A549 (cell line): ENCODE results near the gene CACNG7. TPM values are rescaled to one million over a fixed set of nuclear protein-coding genes. Genes with fewer than 3 reads are reported as not detected.

ENCODE experiments used
- ATAC-seq, 2 experiments: fragments of 200-7000 bp in 1 of 2; fragments of >200 bp in 1 of 2; cut with Nextera tagmentation in 1 of 2; cut with Tn5 transposase in 1 of 2; 3 replicates each; pipeline versions ENCODE4 v1.8.0 to v1.9.1; 2018 to 2020; ENCODE audit warnings: mild to moderate bottlenecking in 1 of 2, moderate library complexity in 1 of 2
- CTCF ChIA-PET: fragments of 300-600 bp; sonication (Branson Sonifier 250); formaldehyde crosslinking; extraction: SDS; loops from one replicate; lab custom pipeline; 2021; ENCODE audit warnings: antibody characterized with exemption, inconsistent platforms; lab: Yijun Ruan, JAX
- POLR2A ChIA-PET: fragments of 350-600 bp; formaldehyde crosslinking; extraction: SDS; loops from one replicate; lab custom pipeline; 2021; ENCODE audit warnings: antibody characterized with exemption, inconsistent platforms; lab: Yijun Ruan, JAX
- DNase-seq, 2 experiments: peaks; one replicate each; pipeline versions ENCODE4 v3.0.0 to v3.0.0-alpha.2; 2011 to 2016; ENCODE audit warnings: low read depth in 1 of 2, low spot score in 1 of 2
- FAIRE-seq: peaks from 2 replicates; lab custom pipeline; 2011; peaks lifted over from hg19 to GRCh38; lab: Jason Lieb, UNC
- H3K27ac ChIP-seq, 2 experiments: fragments of >200 bp; sonication (Bioruptor Twin); formaldehyde crosslinking; 3 replicates each; pipeline ENCODE4 v1.5.1; 2016 to 2017
- H3K4me1 ChIP-seq: fragments of >200 bp; sonication (Bioruptor Twin); formaldehyde crosslinking; 3 replicates; pipeline ENCODE4 v1.6.1; 2016
- H3K4me2 ChIP-seq: fragments of >200 bp; sonication (Bioruptor Twin); formaldehyde crosslinking; 3 replicates; pipeline ENCODE4 v1.6.1; 2016
- H3K4me3 ChIP-seq: fragments of >200 bp; sonication (Bioruptor Twin); formaldehyde crosslinking; 3 replicates; pipeline ENCODE4 v1.5.1; 2016
- H3K9me3 ChIP-seq: fragments of >200 bp; sonication (Bioruptor Twin); formaldehyde crosslinking; 3 replicates; pipeline ENCODE4 v1.6.1; 2016
- CBX2 ChIP-seq: fragments of 200-600 bp; sonication (generic); IDR thresholded peaks from 2 replicates; pipeline ENCODE4 v1.6.1; 2016; ENCODE audit warnings: low read depth, mild to moderate bottlenecking, borderline replicate concordance
- ELK1 ChIP-seq: fragments of 150-350 bp; IDR thresholded peaks from 2 replicates; pipeline ENCODE4 v1.6.1; 2014; ENCODE audit warnings: low read depth, mild to moderate bottlenecking, low read length
- GATA3 ChIP-seq: IDR thresholded peaks from 2 replicates; pipeline ENCODE4 v1.6.1; 2012; ENCODE audit warnings: borderline replicate concordance
- JUN ChIP-seq, 2 experiments: fragments of >200 bp; sonication (Bioruptor Twin); formaldehyde crosslinking; IDR thresholded peaks; 2 replicates in 1 of 2; 3 replicates in 1 of 2; pipeline ENCODE4 v1.6.1; 2016 to 2017
- JUNB ChIP-seq: fragments of >200 bp; sonication (Bioruptor Twin); formaldehyde crosslinking; IDR thresholded peaks from 2 replicates; pipeline ENCODE4 v1.6.1; 2016
- KDM1A ChIP-seq: fragments of 200-600 bp; sonication (generic); IDR thresholded peaks from 2 replicates; pipeline ENCODE4 v1.6.1; 2016; ENCODE audit warnings: low read depth, mild to moderate bottlenecking
- KDM5A ChIP-seq: fragments of 200-600 bp; sonication (generic); IDR thresholded peaks from 2 replicates; pipeline ENCODE4 v1.6.1; 2016; ENCODE audit warnings: antibody characterized with exemption, mild to moderate bottlenecking
- NPAS2 ChIP-seq: fragments of 250-450 bp; sonication (Bioruptor Pico); IDR thresholded peaks from 2 replicates; pipeline ENCODE4 v1.8.0; 2022; ENCODE audit warnings: mild to moderate bottlenecking, moderate library complexity, borderline replicate concordance
- NR3C1 ChIP-seq: fragments of >200 bp; sonication (Bioruptor Twin); formaldehyde crosslinking; IDR thresholded peaks from 3 replicates; pipeline ENCODE4 v1.6.1; 2017
- RAD21 ChIP-seq, 2 experiments: fragments of >200 bp in 1 of 2; sonication (Bioruptor Twin) in 1 of 2; formaldehyde crosslinking in 1 of 2; IDR thresholded peaks in 1 of 2; conservative IDR thresholded peaks in 1 of 2; 2 replicates in 1 of 2; 3 replicates in 1 of 2; pipeline ENCODE4 v1.6.1; 2012 to 2018; ENCODE audit warnings: inconsistent platforms in 1 of 2
- RARB ChIP-seq: fragments of 250-450 bp; sonication (Bioruptor Pico); IDR thresholded peaks from 2 replicates; pipeline ENCODE4 v1.8.0; 2021; ENCODE audit warnings: mild to moderate bottlenecking, moderate library complexity
- REST ChIP-seq: fragments of 200-600 bp; sonication (generic); IDR thresholded peaks from 2 replicates; pipeline ENCODE4 v1.6.1; 2016; ENCODE audit warnings: antibody characterized with exemption, mild to moderate bottlenecking, moderate library complexity
- TFCP2L1 ChIP-seq: fragments of 250-450 bp; sonication (Bioruptor Pico); IDR thresholded peaks from 2 replicates; pipeline ENCODE4 v1.5.0; 2021; ENCODE audit warnings: mild to moderate bottlenecking
- ZC3H11A ChIP-seq: fragments of 450-650 bp; IDR thresholded peaks from 2 replicates; pipeline ENCODE4 v1.6.1; 2014; ENCODE audit warnings: antibody characterized with exemption, mild to moderate bottlenecking
- ZFP36 ChIP-seq: fragments of 450-650 bp; IDR thresholded peaks from 2 replicates; pipeline ENCODE4 v1.6.1; 2014; ENCODE audit warnings: borderline replicate concordance; ENCODE audit not compliant: partially characterized antibody
- WGBS: methylation state at CpG from one replicate; pipeline ENCODE4 v1.1.6; 2017; ENCODE audit errors: missing lambda C conversion rate; 5-methylcytosine and 5-hydroxymethylcytosine counted together
- polyA plus RNA-seq, 4 experiments: library from polyadenylated mRNA; depleted of rRNA in 3 of 4; stranded (reverse); fragments of >200 nt; fragmentation: RNase III in 1 of 4; extraction: RNeasy Plus Mini Kit Qiagen cat#74134 plus additional on column Dnase treatment in 1 of 4; gene quantifications; 2 replicates in 3 of 4; 3 replicates in 1 of 4; pipeline ENCODE4 v1.2.3, GENCODE V29; 2011 to 2017

CACNG7 gene
- polyA plus RNA-seq, 2 of the 4 experiments (the other 2 are of a cell fraction): 7.6 to 11.5 TPM

GRCh38 chr19:53951436-53951835 lies 42.4 kb downstream of the CACNG7 start:
- no peak overlapping the region for H3K4me2 ChIP-seq
- FAIRE-seq (peak; percentile 23), ATAC-seq (no peak), DNase-seq (no peak)
- WGBS: 59% methylated on average over 11 of the region's 11 CpGs
- POLR2A ChIA-PET: interaction anchor here (2.2 kb wide), 1 partner anchor 29 kb away, joined by 5 read pairs; no protein-coding TSS in a partner anchor
- CTCF ChIA-PET: interaction anchor here (0.9 to 3.2 kb wide), 7 partner anchors 9 to 72 kb away, joined by 3 to 13 read pairs (median 5); no protein-coding TSS in a partner anchor
- no peak overlapping the region for H3K4me3 ChIP-seq
- H3K9me3 ChIP-seq: no peaks in the 10 kb centered on the region
- H3K4me1 ChIP-seq: no peaks in the 10 kb centered on the region
- TF ChIP-seq KDM5A (no peak), RARB (CRISPR knock-in tag) (no peak), RAD21 (conservative IDR thresholded peaks at IDR 0.05 in 1 of 2, IDR thresholded peaks at IDR 0.05 in 1 of 2) (no peak), ELK1 (no peak)
- TF ChIP-seq, all 56 proteins: peak for 0
- no peak overlapping the region; a peak in 1 of 6 replicates for H3K27ac ChIP-seq

- Histone ChIP-seq H3K4me1 (no peaks in the 10 kb centered on the region), H3K9me3 (no peaks in the 10 kb centered on the region), H3K27ac (no peak overlapping the region), H3K4me3 (no peak overlapping the region), H3K4me2 (no peak overlapping the region)
- ATAC-seq: no peak; a peak in 1 of 6 replicates
- TF ChIP-seq GATA3 (no peak), ZFP36 (peak; percentile 60)
- no peak for FAIRE-seq
- ChIA-PET POLR2A (interaction anchor here (0.8 to 2.2 kb wide), 2 partner anchors 10 to 29 kb away, joined by 3 to 5 read pairs; no protein-coding TSS in a partner anchor), CTCF (interaction anchor here (1.0 to 3.2 kb wide), 5 partner anchors 10 to 72 kb away, joined by 3 to 13 read pairs (median 4); no protein-coding TSS in a partner anchor)
- no peak for DNase-seq
- 88% methylated on average over 9 of the region's 9 CpGs for WGBS
Observed at GRCh38 chr19:53951947-53952346, 42.9 kb downstream of the CACNG7 start.

GRCh38 chr19:53953383-53953782 lies 44.3 kb downstream of the CACNG7 start:
- CTCF ChIA-PET: interaction anchor here (0.6 to 1.9 kb wide), 3 partner anchors 13 to 70 kb away, joined by 3 to 7 read pairs (median 3); no protein-coding TSS in a partner anchor
- FAIRE-seq: no peak
- WGBS: 68% methylated on average over 8 of the region's 8 CpGs
- H3K4me1 ChIP-seq: no peaks in the 10 kb centered on the region
- no peak overlapping the region for H3K4me3 ChIP-seq
- H3K27ac ChIP-seq: no peak overlapping the region
- TF ChIP-seq NPAS2 (CRISPR knock-in tag) (no peak), KDM1A (peak; percentile 65; the same call in 1 of the 2 replicates), JUN (IDR thresholded peaks at IDR 0.05) (no peak), REST (no peak)
- TF ChIP-seq, all 56 proteins: peak for 1
- DNase-seq (no peak), ATAC-seq (no peak)
- POLR2A ChIA-PET: no interaction called here
- no peak overlapping the region for H3K4me2 ChIP-seq
- H3K9me3 ChIP-seq: no peaks in the 10 kb centered on the region

- Histone ChIP-seq H3K27ac (no peak overlapping the region), H3K4me2 (no peak overlapping the region), H3K4me3 (no peak overlapping the region), H3K9me3 (no peaks in the 10 kb centered on the region), H3K4me1 (peaks cover 22% of the 10 kb centered on the region)
- FAIRE-seq (no peak), ATAC-seq (peak in 1 of 2 experiments; percentile 11; a peak in 2 of 6 replicates), DNase-seq (no peak)
- no peak for TF ChIP-seq ZC3H11A
- no peak for TF ChIP-seq TFCP2L1 (CRISPR knock-in tag)
- no peak for TF ChIP-seq NR3C1
- no peak for TF ChIP-seq CBX2
- no peak for TF ChIP-seq JUNB
- no peak for TF ChIP-seq REST
- CTCF ChIA-PET: interaction anchor here (0.8 to 0.9 kb wide), 2 partner anchors 67 to 72 kb away, joined by 3 read pairs; no protein-coding TSS in a partner anchor
- POLR2A ChIA-PET: no interaction called here
- 67% methylated on average over 15 of the region's 15 CpGs for WGBS
Observed at GRCh38 chr19:53957448-53958167, 48.5 kb downstream of the CACNG7 start.
